K562 (cell line): ENCODE results near the gene ALDH1A3. TPM values are rescaled to one million over a fixed set of nuclear protein-coding genes. Genes with fewer than 3 reads are reported as not detected.

Experiments used
- CBFA2T2 ChIP-seq: fragments of 450-650 bp; conservative IDR thresholded peaks from 2 replicates; pipeline ENCODE4 v1.6.1; 2017; ENCODE audit warnings: mild to moderate bottlenecking
- E2F6 ChIP-seq, 2 experiments: IDR thresholded peaks; 2 replicates each; pipeline ENCODE4 v1.6.1; 2011; ENCODE audit warnings: borderline replicate concordance in 1 of 2, control low read depth in 1 of 2, low read depth in 1 of 2, low read length in 1 of 2, mild to moderate bottlenecking in 1 of 2, mixed read lengths in 1 of 2, moderate library complexity in 1 of 2; ENCODE audit not compliant: insufficient read depth in 1 of 2, insufficient read length in 1 of 2, poor library complexity in 1 of 2, severe bottlenecking in 1 of 2; ENCODE audit errors: extremely low read depth in 1 of 2
- GABPB1 ChIP-seq: sonication (generic); formaldehyde crosslinking; IDR thresholded peaks from 2 replicates; pipeline ENCODE4 v1.8.0; 2022; ENCODE audit warnings: mild to moderate bottlenecking, missing genetic modification reagents
- GTF2F1 ChIP-seq: IDR thresholded peaks from 2 replicates; pipeline ENCODE4 v1.6.1; 2011; ENCODE audit warnings: low read depth, low read length, improper control_type of control experiment
- HNRNPH1 ChIP-seq: fragments of 200-400 bp; formaldehyde crosslinking; optimal IDR thresholded peaks from 2 replicates; pipeline ENCODE3; 2017; ENCODE audit warnings: low read depth, mild to moderate bottlenecking, low read length, moderate library complexity
- MTF1 ChIP-seq: fragments of 250-450 bp; sonication (Bioruptor Pico); IDR thresholded peaks from 2 replicates; pipeline ENCODE4 v1.9.0; 2021; ENCODE audit warnings: moderate library complexity, mild to moderate bottlenecking, inconsistent platforms, borderline replicate concordance
- POLR3A ChIP-seq: IDR thresholded peaks from 2 replicates; pipeline ENCODE4 v1.6.1; 2011; ENCODE audit warnings: borderline replicate concordance, mild to moderate bottlenecking, moderate library complexity; ENCODE audit not compliant: insufficient read length, insufficient read depth; ENCODE audit errors: extremely low read depth
- SRSF9 ChIP-seq: fragments of 200-400 bp; formaldehyde crosslinking; IDR thresholded peaks from 2 replicates; pipeline ENCODE4 v1.6.1; 2017; ENCODE audit warnings: low read depth, low read length, borderline replicate concordance
- ZBTB9 ChIP-seq: fragments of 450-650 bp; formaldehyde crosslinking; IDR thresholded peaks from 2 replicates; pipeline ENCODE4 v1.4.0; 2020; ENCODE audit warnings: mild to moderate bottlenecking, moderate library complexity
- ZMIZ1 ChIP-seq, 2 experiments: fragments of 150-350 bp in 1 of 2; IDR thresholded peaks; 2 replicates each; pipeline ENCODE4 v1.6.1; 2012 to 2016; ENCODE audit warnings: low read depth in 2 of 2, low read length in 2 of 2, mild to moderate bottlenecking in 1 of 2, moderate library complexity in 1 of 2
- polyA plus RNA-seq, 8 experiments: library from polyadenylated mRNA; depleted of rRNA in 4 of 8; stranded (reverse) in 5 of 8; unstranded in 3 of 8; fragments of >200 nt; fragmentation: Nextera tagmentation in 2 of 8; fragmentation: Illumina TruSeq in 1 of 8; extraction: Ambion mirVana in 2 of 8; extraction: Trizol in 1 of 8; gene quantifications; 2 replicates each; pipeline versions ENCODE4 v1.2.1 to v1.2.3, GENCODE V29; 2011 to 2014; ENCODE audit warnings: inconsistent platforms in 1 of 8, missing spikeins in 1 of 8
- total RNA-seq, 7 experiments: library from RNA; depleted of rRNA in 6 of 7; stranded (reverse); fragments of >200 nt in 6 of 7; fragmentation: Illumina TruSeq in 2 of 7; extraction: Trizol in 2 of 7; gene quantifications; 2 replicates each; pipeline versions ENCODE4 v1.2.1 to v1.2.3, GENCODE V29; 2011 to 2021; ENCODE audit warnings: low replicate concordance in 1 of 7

The ALDH1A3 gene
- total and polyA plus RNA-seq, 9 of the 15 experiments (the other 6 are each of a cell fraction or from before 2014, with no cell fraction given), result 0.38 TPM; not detected in 8

GRCh38 chr15:100951965-100952364 is 72.3 kb downstream of the ALDH1A3 start (continued):
- TF ChIP-seq E2F6 (IDR thresholded peaks at IDR 0.05; ENCODE audit: borderline replicate concordance in 1 of 2, extremely low read depth in 1 of 2, insufficient read depth in 1 of 2, insufficient read length in 1 of 2, low read depth in 1 of 2, low read length in 1 of 2, poor library complexity in 1 of 2, severe bottlenecking in 1 of 2) (no peak), ZMIZ1 (IDR thresholded peaks at IDR 0.05; ENCODE audit: low read depth in 2 of 2, low read length in 2 of 2) (no peak), SRSF9 (no peak), GTF2F1 (no peak), POLR3A (no peak), GABPB1 (CRISPR knock-in tag) (no peak), ZBTB9 (no peak), CBFA2T2 (no peak), HNRNPH1 (no peak), MTF1 (no peak)
